PFSK-1 (cell line): ENCODE measurements around the gene MACF1.

Source experiments
- FOXP2 ChIP-seq: optimal IDR thresholded peaks from 2 replicates; pipeline ENCODE3; 2011; ENCODE audit warnings: borderline replicate concordance, control low read depth, inconsistent platforms; ENCODE audit not compliant: insufficient read depth; ENCODE audit errors: extremely low read length, extremely low read depth
- POLR2AphosphoS5 ChIP-seq: IDR thresholded peaks from 2 replicates; pipeline ENCODE4 v1.6.1; 2012; ENCODE audit warnings: low read depth, mild to moderate bottlenecking, control low read depth, low read length, moderate library complexity
- SIN3A ChIP-seq: IDR thresholded peaks from 2 replicates; pipeline ENCODE4 v1.6.1; 2012; ENCODE audit warnings: mild to moderate bottlenecking, low read length, moderate library complexity, borderline replicate concordance; ENCODE audit not compliant: insufficient read depth
- TAF1 ChIP-seq: IDR thresholded peaks from 2 replicates; pipeline ENCODE4 v1.6.1; 2012; ENCODE audit warnings: low read length, control low read depth, borderline replicate concordance; ENCODE audit not compliant: insufficient read depth
- TF ChIP-seq, protein P1 (sequence below), 2 experiments: IDR thresholded peaks; 2 replicates each; pipeline versions ENCODE4 v1.6.1 to v1.8.0; 2011 to 2012; ENCODE audit warnings: low read depth in 2 of 2, low read length in 2 of 2, control low read depth in 1 of 2, inconsistent platforms in 1 of 2, mild to moderate bottlenecking in 1 of 2, moderate library complexity in 1 of 2; ENCODE audit not compliant: insufficient read depth in 1 of 2

The MACF1 gene

DNA sequence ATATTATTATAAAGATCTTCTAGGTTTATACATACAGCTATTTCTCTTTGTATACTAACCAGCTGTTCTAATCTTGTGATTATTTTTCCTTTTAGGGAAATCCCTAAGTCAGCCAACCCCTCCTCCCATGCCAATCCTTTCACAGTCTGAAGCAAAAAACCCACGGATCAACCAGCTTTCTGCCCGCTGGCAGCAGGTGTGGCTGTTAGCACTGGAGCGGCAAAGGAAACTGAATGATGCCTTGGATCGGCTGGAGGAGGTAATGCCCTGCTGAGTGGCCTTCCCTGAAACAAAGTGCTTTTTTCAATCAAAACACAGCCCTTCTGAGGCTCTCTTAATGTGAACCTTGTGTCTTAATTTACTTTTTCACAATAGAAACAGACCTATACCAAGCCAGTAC lies 254.5 kb downstream of the MACF1 start:
- TF ChIP-seq TAF1 (no peak), POLR2AphosphoS5 (no peak), SIN3A (no peak), FOXP2 (no peak)
- TF ChIP-seq, protein P1, sequence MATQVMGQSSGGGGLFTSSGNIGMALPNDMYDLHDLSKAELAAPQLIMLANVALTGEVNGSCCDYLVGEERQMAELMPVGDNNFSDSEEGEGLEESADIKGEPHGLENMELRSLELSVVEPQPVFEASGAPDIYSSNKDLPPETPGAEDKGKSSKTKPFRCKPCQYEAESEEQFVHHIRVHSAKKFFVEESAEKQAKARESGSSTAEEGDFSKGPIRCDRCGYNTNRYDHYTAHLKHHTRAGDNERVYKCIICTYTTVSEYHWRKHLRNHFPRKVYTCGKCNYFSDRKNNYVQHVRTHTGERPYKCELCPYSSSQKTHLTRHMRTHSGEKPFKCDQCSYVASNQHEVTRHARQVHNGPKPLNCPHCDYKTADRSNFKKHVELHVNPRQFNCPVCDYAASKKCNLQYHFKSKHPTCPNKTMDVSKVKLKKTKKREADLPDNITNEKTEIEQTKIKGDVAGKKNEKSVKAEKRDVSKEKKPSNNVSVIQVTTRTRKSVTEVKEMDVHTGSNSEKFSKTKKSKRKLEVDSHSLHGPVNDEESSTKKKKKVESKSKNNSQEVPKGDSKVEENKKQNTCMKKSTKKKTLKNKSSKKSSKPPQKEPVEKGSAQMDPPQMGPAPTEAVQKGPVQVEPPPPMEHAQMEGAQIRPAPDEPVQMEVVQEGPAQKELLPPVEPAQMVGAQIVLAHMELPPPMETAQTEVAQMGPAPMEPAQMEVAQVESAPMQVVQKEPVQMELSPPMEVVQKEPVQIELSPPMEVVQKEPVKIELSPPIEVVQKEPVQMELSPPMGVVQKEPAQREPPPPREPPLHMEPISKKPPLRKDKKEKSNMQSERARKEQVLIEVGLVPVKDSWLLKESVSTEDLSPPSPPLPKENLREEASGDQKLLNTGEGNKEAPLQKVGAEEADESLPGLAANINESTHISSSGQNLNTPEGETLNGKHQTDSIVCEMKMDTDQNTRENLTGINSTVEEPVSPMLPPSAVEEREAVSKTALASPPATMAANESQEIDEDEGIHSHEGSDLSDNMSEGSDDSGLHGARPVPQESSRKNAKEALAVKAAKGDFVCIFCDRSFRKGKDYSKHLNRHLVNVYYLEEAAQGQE (IDR thresholded peaks at IDR 0.05; ENCODE audit: insufficient read depth in 1 of 2, low read depth in 2 of 2, low read length in 2 of 2): no peak

DNA sequence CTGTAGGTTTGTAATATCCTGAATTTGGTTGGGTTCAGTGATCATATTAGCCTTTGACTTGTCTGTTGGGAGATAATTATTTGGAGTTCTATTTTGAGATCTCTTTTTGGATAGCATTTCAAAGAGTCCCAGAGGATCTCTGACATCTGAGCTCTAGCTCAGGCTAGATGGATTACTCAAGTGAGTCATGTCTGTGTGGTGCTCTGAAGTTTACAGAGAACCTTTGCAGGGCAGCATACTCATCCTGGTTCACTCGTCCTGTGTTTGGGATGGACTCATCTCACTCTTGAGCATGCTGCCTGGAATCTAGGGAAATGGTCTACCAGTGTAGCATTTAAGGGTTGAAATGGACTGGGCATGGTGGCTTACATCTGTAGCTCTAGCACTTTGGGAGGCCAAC lies 257.6 kb downstream of the MACF1 start:
- TF ChIP-seq TAF1 (no peak), SIN3A (no peak)
- TF ChIP-seq, protein P1 (IDR thresholded peaks at IDR 0.05; ENCODE audit: insufficient read depth in 1 of 2, low read depth in 2 of 2, low read length in 2 of 2): no peak

DNA sequence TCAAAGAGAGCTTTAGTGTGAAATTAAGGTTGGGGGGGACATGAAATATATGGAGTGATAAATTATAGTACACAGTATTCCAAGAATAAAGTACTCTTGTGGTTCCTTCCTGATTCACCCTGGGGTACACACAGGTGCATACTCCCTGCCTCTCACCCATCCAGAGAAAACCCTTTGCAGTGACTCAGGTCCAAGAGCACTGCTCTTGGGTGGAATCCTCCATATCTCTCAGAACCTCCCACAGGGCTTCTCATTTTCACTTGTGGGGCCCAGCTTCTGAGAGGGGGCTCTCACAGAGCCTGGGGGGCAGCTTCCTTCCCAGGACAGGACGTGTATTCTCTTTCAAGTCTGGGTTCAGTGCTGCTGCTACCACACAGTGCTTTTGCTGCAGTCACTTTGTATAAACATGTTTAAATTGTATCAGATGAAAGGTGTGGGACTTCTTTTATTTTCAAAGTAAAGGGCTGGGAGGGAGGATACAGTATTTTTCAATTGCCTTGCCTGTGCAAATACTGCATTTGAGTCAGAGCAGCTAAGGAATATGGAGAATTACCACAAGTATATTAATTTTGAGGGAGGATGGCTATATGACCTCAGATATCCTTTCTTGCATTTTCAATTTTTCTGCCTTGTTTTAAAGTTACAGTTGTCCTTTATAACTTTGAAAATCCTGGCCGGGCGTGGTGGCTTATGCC lies 262.1 kb downstream of the MACF1 start:
- TF ChIP-seq TAF1 (no peak), FOXP2 (no peak), POLR2AphosphoS5 (no peak), SIN3A (no peak)
- TF ChIP-seq, protein P1 (IDR thresholded peaks at IDR 0.05; ENCODE audit: insufficient read depth in 1 of 2, low read depth in 2 of 2, low read length in 2 of 2): no peak

DNA sequence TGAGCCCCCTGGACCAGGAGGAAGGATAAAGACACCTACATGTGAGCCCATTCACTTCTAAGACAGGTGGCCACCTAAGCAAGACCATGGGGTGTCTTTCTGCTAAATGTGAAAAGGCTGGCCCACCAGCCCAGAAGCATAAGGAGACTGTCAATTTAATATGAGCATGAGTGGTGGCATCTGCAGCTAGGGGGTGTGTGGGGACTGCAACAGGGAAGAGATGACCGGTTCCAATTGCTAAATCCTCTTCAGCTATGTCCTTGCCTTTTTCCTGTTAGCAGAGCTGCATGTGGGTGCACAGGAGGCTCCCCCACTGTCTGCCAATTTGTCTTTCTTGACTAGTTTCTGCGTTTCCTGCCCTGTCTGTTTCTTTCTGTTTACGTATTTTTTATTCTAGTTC lies 264.7 kb downstream of the MACF1 start:
- no peak for TF ChIP-seq SIN3A
- no peak for TF ChIP-seq POLR2AphosphoS5
- TF ChIP-seq, protein P1 (IDR thresholded peaks at IDR 0.05; ENCODE audit: insufficient read depth in 1 of 2, low read depth in 2 of 2, low read length in 2 of 2): no peak
- TF ChIP-seq TAF1: no peak
- TF ChIP-seq FOXP2: no peak

DNA sequence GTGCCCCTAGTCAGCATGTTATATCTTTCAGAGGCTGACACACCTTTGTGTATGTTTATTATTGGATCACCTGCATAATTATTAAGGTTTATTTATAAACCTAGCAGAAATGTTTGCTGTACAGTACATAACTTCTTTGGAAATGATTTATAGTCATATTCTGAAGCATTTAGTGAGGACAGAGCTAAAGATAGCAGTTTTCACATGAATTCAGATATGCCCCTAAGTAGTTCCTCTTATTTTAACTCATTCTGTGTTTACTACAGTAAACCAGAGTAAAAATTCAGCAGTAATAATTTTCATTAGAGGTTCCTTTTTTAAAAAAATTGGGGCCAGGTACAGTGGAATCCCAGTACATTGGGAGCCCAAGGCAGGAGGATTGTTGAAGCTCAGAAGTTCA lies 265.5 kb downstream of the MACF1 start:
- TF ChIP-seq POLR2AphosphoS5: no peak
